ENCODE measurements around the gene SSTR5.

- TF ChIP-seq POLR2A (IDR thresholded peaks at IDR 0.05) (no peak), EP300 (IDR thresholded peaks at IDR 0.05) (no peak)
Observed at GRCh38 chr16:1105888-1106620, 33.5 kb downstream of the SSTR5 start.
